SK-N-SH (cell line): ENCODE data around the gene CRTC2. TPM values are rescaled to one million over a fixed set of nuclear protein-coding genes. Genes with fewer than 3 reads are reported as not detected.

Experiments used
- CTCF ChIA-PET: fragments of 300-600, 350-600 bp; formaldehyde crosslinking; extraction: SDS; loops from one replicate; lab custom pipeline; 2021; lab: Yijun Ruan, JAX
- POLR2A ChIA-PET: fragments of 350-600 bp; sonication (Branson Sonifier 250); formaldehyde crosslinking; extraction: SDS; loops from one replicate; lab custom pipeline; 2020; ENCODE audit warnings: antibody characterized with exemption, inconsistent platforms; lab: Yijun Ruan, JAX
- DNase-seq: peaks from one replicate; pipeline ENCODE4 v3.0.0; 2012
- H2AFZ ChIP-seq: fragments of 200-600 bp; sonication (generic); 2 replicates; pipeline ENCODE4 v1.8.1; 2016; ENCODE audit warnings: antibody characterized with exemption, mild to moderate bottlenecking, low read depth
- H3F3A ChIP-seq: fragments of 200-600 bp; sonication (generic); replicated peaks from 2 replicates; pipeline ENCODE3; 2016; ENCODE audit warnings: antibody characterized with exemption, mild to moderate bottlenecking; ENCODE audit not compliant: insufficient read depth
- H3K27ac ChIP-seq, 2 experiments: fragments of 200-500 bp in 1 of 2; fragments of 200-600 bp in 1 of 2; sonication (Bioruptor generic) in 1 of 2; sonication (generic), shearing (Covaris generic) in 1 of 2; 2 replicates each; pipeline versions ENCODE4 v1.5.1 to v1.6.1; 2014 to 2016; ENCODE audit warnings: low read depth in 2 of 2, inconsistent platforms in 1 of 2, low read length in 1 of 2, mild to moderate bottlenecking in 1 of 2, mixed read lengths in 1 of 2
- H3K27me3 ChIP-seq: fragments of 200-600 bp; sonication (generic), shearing (Covaris generic); 2 replicates; pipeline ENCODE4 v1.6.1; 2016; ENCODE audit warnings: mixed run types; ENCODE audit not compliant: insufficient read depth
- H3K36me3 ChIP-seq, 2 experiments: fragments of 200-500 bp in 1 of 2; fragments of 200-600 bp in 1 of 2; sonication (Bioruptor generic) in 1 of 2; sonication (generic) in 1 of 2; replicated peaks in 1 of 2; 2 replicates each; pipeline versions ENCODE3 to v1.5.1; 2014 to 2016; ENCODE audit warnings: low read length in 1 of 2, mild to moderate bottlenecking in 1 of 2; ENCODE audit not compliant: insufficient read depth in 2 of 2, control insufficient read depth in 1 of 2
- H3K4me1 ChIP-seq, 2 experiments: fragments of 200-500 bp in 1 of 2; fragments of 200-600 bp in 1 of 2; sonication (Bioruptor generic) in 1 of 2; sonication (generic), shearing (Covaris generic) in 1 of 2; 2 replicates each; pipeline versions ENCODE4 v1.5.1 to v1.6.1; 2014 to 2016; ENCODE audit warnings: low read depth in 1 of 2, low read length in 1 of 2, mixed run types in 1 of 2; ENCODE audit not compliant: insufficient read depth in 2 of 2, control insufficient read depth in 1 of 2
- H3K4me2 ChIP-seq: fragments of 200-600 bp; sonication (generic), shearing (Covaris generic); 2 replicates; pipeline ENCODE4 v1.6.1; 2017; ENCODE audit warnings: mixed run types
- H3K4me3 ChIP-seq, 2 experiments: fragments of 200-500 bp in 1 of 2; fragments of 200-600 bp in 1 of 2; sonication (Bioruptor generic) in 1 of 2; sonication (generic), shearing (Covaris generic) in 1 of 2; 2 replicates each; pipeline versions ENCODE4 v1.5.1 to v1.8.1; 2014 to 2016; ENCODE audit warnings: low read depth in 2 of 2, inconsistent platforms in 1 of 2, low read length in 1 of 2, mild to moderate bottlenecking in 1 of 2, mixed read lengths in 1 of 2, moderate library complexity in 1 of 2
- H3K79me2 ChIP-seq: fragments of 200-600 bp; sonication (generic); 2 replicates; pipeline ENCODE4 v1.8.1; 2017; ENCODE audit warnings: mild to moderate bottlenecking; ENCODE audit not compliant: insufficient read depth
- H3K9ac ChIP-seq: fragments of 200-600 bp; sonication (generic); 2 replicates; pipeline ENCODE4 v1.6.1; 2017; ENCODE audit warnings: mixed run types
- H3K9me2 ChIP-seq: fragments of 200-600 bp; sonication (generic); 2 replicates; pipeline ENCODE4 v1.6.1; 2017; ENCODE audit warnings: mixed run types
- H3K9me3 ChIP-seq: fragments of 200-600 bp; sonication (generic); 2 replicates; pipeline ENCODE4 v1.6.1; 2017; ENCODE audit warnings: mixed run types, mild to moderate bottlenecking, moderate library complexity
- H4K20me1 ChIP-seq: fragments of 200-600 bp; sonication (generic); 2 replicates; pipeline ENCODE4 v1.6.1; 2017; ENCODE audit warnings: mild to moderate bottlenecking, mixed run types; ENCODE audit not compliant: insufficient read depth
- CHD2 ChIP-seq: fragments of 150-350 bp; IDR thresholded peaks from 2 replicates; pipeline ENCODE4 v1.6.1; 2018; ENCODE audit warnings: low read length; ENCODE audit not compliant: partially characterized antibody
- CTCF ChIP-seq: fragments of 200-600 bp; sonication (generic); IDR thresholded peaks from 2 replicates; pipeline ENCODE4 v1.6.1; 2017; ENCODE audit warnings: antibody characterized with exemption, mild to moderate bottlenecking, moderate library complexity
- ELF1 ChIP-seq: IDR thresholded peaks from 2 replicates; pipeline ENCODE4 v1.4.0; 2012
- EP300 ChIP-seq, 2 experiments: IDR thresholded peaks; 2 replicates each; pipeline versions ENCODE4 v1.4.0 to v1.6.1; 2012; ENCODE audit warnings: borderline replicate concordance in 1 of 2, low read depth in 1 of 2, low read length in 1 of 2
- FOSL2 ChIP-seq: IDR thresholded peaks from 2 replicates; pipeline ENCODE4 v1.4.0; 2012; ENCODE audit warnings: low read depth, mild to moderate bottlenecking, moderate library complexity, borderline replicate concordance
- FOXJ3 ChIP-seq: sonication (generic); formaldehyde crosslinking; IDR thresholded peaks from 2 replicates; pipeline ENCODE4 v1.5.1; 2020; ENCODE audit warnings: mild to moderate bottlenecking, missing genetic modification reagents
- GABPA ChIP-seq: IDR thresholded peaks from 2 replicates; pipeline ENCODE4 v1.4.0; 2012; ENCODE audit warnings: low read depth, mild to moderate bottlenecking
- GATA2 ChIP-seq: sonication (generic); formaldehyde crosslinking; IDR thresholded peaks from 2 replicates; pipeline ENCODE4 v1.5.0; 2020; ENCODE audit warnings: mild to moderate bottlenecking, missing genetic modification reagents
- MEF2A ChIP-seq: IDR thresholded peaks from 2 replicates; pipeline ENCODE4 v1.4.0; 2012; ENCODE audit warnings: low read depth, borderline replicate concordance
- NRF1 ChIP-seq: IDR thresholded peaks from 2 replicates; pipeline ENCODE4 v1.6.1; 2012; ENCODE audit warnings: low read depth, mild to moderate bottlenecking, low read length
- POLR2AphosphoS5 ChIP-seq: IDR thresholded peaks from 2 replicates; pipeline ENCODE4 v1.6.1; 2012; ENCODE audit warnings: low read depth, low read length
- RAD21 ChIP-seq: IDR thresholded peaks from 2 replicates; pipeline ENCODE4 v1.6.1; 2012; ENCODE audit warnings: mild to moderate bottlenecking, low read length
- RCOR1 ChIP-seq: fragments of 150-350 bp; IDR thresholded peaks from 2 replicates; pipeline ENCODE4 v1.6.1; 2017; ENCODE audit warnings: antibody characterized with exemption, low read length
- RFX5 ChIP-seq: IDR thresholded peaks from 2 replicates; pipeline ENCODE4 v1.6.1; 2012; ENCODE audit warnings: mild to moderate bottlenecking, improper control_type of control experiment, low read length
- SMC3 ChIP-seq: IDR thresholded peaks from 2 replicates; pipeline ENCODE4 v1.6.1; 2012; ENCODE audit warnings: low read depth, low read length, improper control_type of control experiment
- TAF1 ChIP-seq: IDR thresholded peaks from 2 replicates; pipeline ENCODE4 v1.6.1; 2012; ENCODE audit warnings: low read depth, mild to moderate bottlenecking, low read length, moderate library complexity, borderline replicate concordance
- TCF12 ChIP-seq: IDR thresholded peaks from 2 replicates; pipeline ENCODE4 v1.4.0; 2012
- TEAD4 ChIP-seq: IDR thresholded peaks from 2 replicates; pipeline ENCODE4 v1.4.0; 2012; ENCODE audit warnings: mild to moderate bottlenecking, borderline replicate concordance; ENCODE audit not compliant: insufficient read depth
- YY1 ChIP-seq: IDR thresholded peaks from 2 replicates; pipeline ENCODE4 v1.4.0; 2012; ENCODE audit warnings: low read depth, mild to moderate bottlenecking
- WGBS: methylation state at CpG from one replicate; pipeline ENCODE4 v1.1.6; 2017; ENCODE audit warnings: low lambda C conversion rate; 5-methylcytosine and 5-hydroxymethylcytosine counted together
- polyA plus RNA-seq, 3 experiments: library from polyadenylated mRNA; depleted of rRNA; stranded (reverse); fragments of >200 nt; gene quantifications; 2 replicates each; pipeline ENCODE4 v1.2.3, GENCODE V29; 2012
- TF ChIP-seq, protein P1 (sequence below): IDR thresholded peaks from 2 replicates; pipeline ENCODE4; 2012
- TF ChIP-seq, protein P2 (sequence below): IDR thresholded peaks from 2 replicates; pipeline ENCODE4 v1.4.0; 2012; ENCODE audit warnings: low read depth
- TF ChIP-seq, protein P3 (sequence below): fragments of 150-350 bp; IDR thresholded peaks from 2 replicates; pipeline ENCODE4 v1.6.1; 2017; ENCODE audit warnings: antibody characterized with exemption, low read length, low read depth, borderline replicate concordance

CRTC2 gene
- polyA plus RNA-seq, 1 of the 3 experiments (the other 2 are of a cell fraction) = 25.5 TPM

- Histone ChIP-seq H3K27me3 (no peaks in the 10 kb centered on the region), H2AFZ (no peak overlapping the region), H3K4me1 (peaks cover 6 to 26% of the 10 kb centered on the region in 2 experiments; a peak in 3 of 4 replicates), H3K36me3 (peaks cover 0 to 9% of the 10 kb centered on the region in 2 experiments), H3K9me2 (no peaks in the 10 kb centered on the region), H3K79me2 (peaks cover 20% of the 10 kb centered on the region), H3K9me3 (no peaks in the 10 kb centered on the region), H3K4me3 (no peak overlapping the region), H3K9ac (no peak overlapping the region), H3K27ac (no peak overlapping the region), H3K4me2 (no peak overlapping the region), H4K20me1 (peaks cover 5% of the 10 kb centered on the region), H3F3A (peaks cover 22% of the 10 kb centered on the region)
- ChIA-PET POLR2A (interaction anchor here (0.7 to 1.1 kb wide), 2 partner anchors 64 to 1027 kb away, joined by 3 to 7 read pairs; partner anchors contain the start of gene RPS27), CTCF (interaction anchor here (0.6 to 2.0 kb wide), 2 partner anchors 19 to 255 kb away, joined by 3 to 5 read pairs; no protein-coding TSS in a partner anchor)
- no peak for TF ChIP-seq POLR2AphosphoS5
- no peak for TF ChIP-seq RFX5
- TF ChIP-seq, protein P1, sequence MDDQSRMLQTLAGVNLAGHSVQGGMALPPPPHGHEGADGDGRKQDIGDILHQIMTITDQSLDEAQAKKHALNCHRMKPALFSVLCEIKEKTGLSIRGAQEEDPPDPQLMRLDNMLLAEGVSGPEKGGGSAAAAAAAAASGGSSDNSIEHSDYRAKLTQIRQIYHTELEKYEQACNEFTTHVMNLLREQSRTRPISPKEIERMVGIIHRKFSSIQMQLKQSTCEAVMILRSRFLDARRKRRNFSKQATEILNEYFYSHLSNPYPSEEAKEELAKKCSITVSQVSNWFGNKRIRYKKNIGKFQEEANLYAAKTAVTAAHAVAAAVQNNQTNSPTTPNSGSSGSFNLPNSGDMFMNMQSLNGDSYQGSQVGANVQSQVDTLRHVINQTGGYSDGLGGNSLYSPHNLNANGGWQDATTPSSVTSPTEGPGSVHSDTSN = no peak
- no peak for TF ChIP-seq SMC3
- no peak for TF ChIP-seq FOXJ3 (CRISPR knock-in tag)
- 76% methylated on average over 4 of the region's 4 CpGs for WGBS
- no peak for DNase-seq
Measured at GRCh38 chr1:153926405-153926804, 32.0 kb downstream of the CRTC2 start.

DNA sequence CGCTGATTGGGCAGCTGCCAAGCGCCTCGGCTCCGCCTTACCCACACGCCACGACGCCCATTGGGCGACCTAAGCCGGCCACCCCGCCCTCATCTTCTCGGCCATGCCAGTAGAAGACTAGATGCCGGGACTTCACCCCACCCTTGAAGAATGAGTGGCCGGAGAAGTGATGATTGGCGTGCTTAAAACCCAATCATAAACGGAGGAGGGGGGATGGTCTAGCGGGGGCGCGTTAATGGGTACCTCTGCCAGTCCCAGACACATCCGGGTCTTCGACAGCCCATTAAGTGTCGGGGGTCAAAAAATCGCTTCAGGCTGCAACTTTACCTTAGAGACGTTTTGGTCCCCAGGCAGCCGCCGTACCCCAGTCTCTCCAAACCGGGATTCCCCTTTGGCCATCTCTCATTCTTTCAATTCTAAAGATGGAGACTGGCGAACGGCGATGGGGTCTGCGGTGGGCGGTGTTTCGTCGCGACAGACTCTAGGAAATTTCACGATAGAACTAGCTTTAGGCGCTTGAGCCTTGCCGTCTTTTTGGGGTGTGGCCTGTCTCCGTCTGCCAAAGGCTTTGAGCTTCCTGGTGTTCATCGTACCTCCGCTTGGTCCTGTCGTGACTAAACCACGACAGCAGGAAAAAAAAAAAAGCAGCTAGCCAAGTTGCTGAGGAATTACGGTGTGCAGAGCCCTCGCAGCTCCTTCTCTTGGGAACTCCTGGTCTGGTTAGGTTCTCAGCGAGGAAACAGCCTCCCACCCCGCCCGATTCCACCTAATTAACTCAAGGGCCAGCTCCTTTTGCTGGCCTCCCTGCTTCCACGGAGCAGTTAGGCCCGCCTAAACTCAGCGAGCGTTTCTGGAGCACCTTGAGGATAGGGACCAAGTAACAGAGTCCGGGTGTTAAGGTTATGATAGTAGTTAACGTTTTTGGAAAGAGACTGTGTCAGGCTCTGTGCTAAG is 35.2 kb downstream of the CRTC2 start, which contains the start of gene GATAD2B:
TSS of gene GATAD2B (minus strand) at position 1 of the 954 bp plus-strand sequence. CDS start 94,625 bp downstream, outside the sequence.
- POLR2A ChIA-PET = interaction anchor here (0.5 to 1.9 kb wide), 13 partner anchors 20 to 297 kb away, joined by 3 to 8 read pairs (median 4); partner anchors contain the start of genes CREB3L4, CRTC2, JTB and RAB13
- H3K36me3 ChIP-seq = peaks cover 0 to 12% of the 10 kb centered on the region in 2 experiments
- under 1% methylated on average over 42 of the region's 53 CpGs for WGBS
- H2AFZ ChIP-seq = peak within 1 kb of the TSS; percentile 93
- H3F3A ChIP-seq = peaks cover 14% of the 10 kb centered on the region
- peak within 1 kb of the TSS; percentile 92 for H3K4me2 ChIP-seq
- H3K27ac ChIP-seq = peak within 1 kb of the TSS; percentile 85 to 95
- peak within 1 kb of the TSS; percentile 96 for H3K9ac ChIP-seq
- peaks cover 17 to 25% of the 10 kb centered on the region in 2 experiments for H3K4me1 ChIP-seq
- peaks cover 35% of the 10 kb centered on the region for H4K20me1 ChIP-seq
- H3K4me3 ChIP-seq = peak within 1 kb of the TSS; percentile 74 to 90
- CTCF ChIA-PET = interaction anchor here (0.7 to 2.5 kb wide), 13 partner anchors 9 to 825 kb away, joined by 3 to 15 read pairs (median 3); partner anchors contain the start of genes CREB3L4, DENND4B and RAB13
- peaks cover 52% of the 10 kb centered on the region for H3K79me2 ChIP-seq
- no peaks in the 10 kb centered on the region for H3K9me2 ChIP-seq
- no peaks in the 10 kb centered on the region for H3K9me3 ChIP-seq
- H3K27me3 ChIP-seq = no peaks in the 10 kb centered on the region
- DNase-seq = peak; percentile 96
- TF ChIP-seq ELF1 (peak; percentile 8; the same call in 1 of the 2 replicates), EP300 (IDR thresholded peaks at IDR 0.05; ENCODE audit: borderline replicate concordance in 1 of 2, low read depth in 1 of 2, low read length in 1 of 2) (0 out of 4 replicates have a peak, but pooled peaks of 1 of the 2 experiments have one; percentile 20), YY1 (peak; percentile 83), MEF2A (no peak), RCOR1 (no peak), NRF1 (no peak), GATA2 (no peak), TCF12 (no peak), TEAD4 (no peak), FOSL2 (no peak), RFX5 (peak; percentile 59; the same call in 1 of the 2 replicates), TAF1 (peak; percentile 81), POLR2AphosphoS5 (peak; percentile 90), CHD2 (peak; percentile 96), RAD21 (peak; percentile 41), GABPA (no peak), CTCF (no peak)
- TF ChIP-seq, protein P2, sequence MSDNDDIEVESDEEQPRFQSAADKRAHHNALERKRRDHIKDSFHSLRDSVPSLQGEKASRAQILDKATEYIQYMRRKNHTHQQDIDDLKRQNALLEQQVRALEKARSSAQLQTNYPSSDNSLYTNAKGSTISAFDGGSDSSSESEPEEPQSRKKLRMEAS = peak; percentile 56; the same call in 1 of the 2 replicates
- TF ChIP-seq, protein P3, sequence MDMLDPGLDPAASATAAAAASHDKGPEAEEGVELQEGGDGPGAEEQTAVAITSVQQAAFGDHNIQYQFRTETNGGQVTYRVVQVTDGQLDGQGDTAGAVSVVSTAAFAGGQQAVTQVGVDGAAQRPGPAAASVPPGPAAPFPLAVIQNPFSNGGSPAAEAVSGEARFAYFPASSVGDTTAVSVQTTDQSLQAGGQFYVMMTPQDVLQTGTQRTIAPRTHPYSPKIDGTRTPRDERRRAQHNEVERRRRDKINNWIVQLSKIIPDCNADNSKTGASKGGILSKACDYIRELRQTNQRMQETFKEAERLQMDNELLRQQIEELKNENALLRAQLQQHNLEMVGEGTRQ = no peak
